Measurements from ENCODE around the gene ELOVL2.

Gene ELOVL2

GRCh38 chr6:10976571-10976970 is 67.5 kb downstream of the ELOVL2 start:
- no peaks in the 10 kb centered on the region for H3F3A ChIP-seq (ENCODE audit: low read depth)
- H3K27me3 ChIP-seq (ENCODE audit: insufficient read depth, low read length, poor library complexity, severe bottlenecking): no peaks in the 10 kb centered on the region
- no peak overlapping the region for H3K9ac ChIP-seq (ENCODE audit: low read depth, low read length, poor library complexity, severe bottlenecking)
- no peaks in the 10 kb centered on the region for H3K9me2 ChIP-seq (replicated peaks; ENCODE audit: low read depth, low read length)
- H2AFZ ChIP-seq (ENCODE audit: low read length): no peak overlapping the region
- no peaks in the 10 kb centered on the region for H3K9me3 ChIP-seq (ENCODE audit: insufficient read depth, low read depth, low read length)
- H4K20me1 ChIP-seq (ENCODE audit: insufficient read depth, low read length, poor library complexity, severe bottlenecking): no peaks in the 10 kb centered on the region
- H3K4me1 ChIP-seq (ENCODE audit: insufficient read depth, low read length, poor library complexity, severe bottlenecking): no peaks in the 10 kb centered on the region
- no peak overlapping the region for H3K4me3 ChIP-seq (ENCODE audit: low read length, poor library complexity, severe bottlenecking)
- H3K4me2 ChIP-seq (ENCODE audit: low read depth, low read length, poor library complexity, severe bottlenecking): no peak overlapping the region
- no peak for TF ChIP-seq EZH2phosphoT487 (IDR thresholded peaks at IDR 0.05; ENCODE audit: borderline replicate concordance)
- no peak for TF ChIP-seq CTCF (conservative IDR thresholded peaks at IDR 0.05; ENCODE audit: low read length)
- H3K36me3 ChIP-seq (ENCODE audit: insufficient read depth, low read length): no peaks in the 10 kb centered on the region
- no peaks in the 10 kb centered on the region for H3K79me2 ChIP-seq (ENCODE audit: insufficient read depth, low read length)

DNA sequence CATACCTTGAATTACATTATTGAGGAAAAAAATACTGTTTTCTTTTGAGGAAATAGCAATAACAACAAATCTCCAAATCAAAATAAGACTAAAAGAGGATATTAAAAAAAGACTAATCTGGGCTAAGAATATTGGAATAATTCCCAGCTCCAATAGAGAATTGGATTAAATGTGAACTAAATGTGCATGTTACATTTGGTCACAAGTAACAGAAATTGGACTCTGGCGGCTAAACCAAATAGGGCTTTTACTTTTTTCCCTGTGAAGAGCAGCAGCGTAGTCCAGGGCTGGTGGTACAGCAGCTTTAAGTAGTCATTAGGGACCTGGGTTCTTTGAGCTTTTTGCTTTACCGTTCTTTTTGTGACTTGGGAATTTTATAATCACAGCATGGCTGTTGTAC is 71.9 kb downstream of the ELOVL2 start:
- H2AFZ ChIP-seq (ENCODE audit: low read length): no peak overlapping the region
- no peak overlapping the region for H3K4me2 ChIP-seq (ENCODE audit: low read depth, low read length, poor library complexity, severe bottlenecking)
- H3K9me2 ChIP-seq (replicated peaks; ENCODE audit: low read depth, low read length): no peaks in the 10 kb centered on the region
- H3K4me1 ChIP-seq (ENCODE audit: insufficient read depth, low read length, poor library complexity, severe bottlenecking): no peaks in the 10 kb centered on the region
- H4K20me1 ChIP-seq (ENCODE audit: insufficient read depth, low read length, poor library complexity, severe bottlenecking): no peaks in the 10 kb centered on the region
- H3F3A ChIP-seq (ENCODE audit: low read depth): no peaks in the 10 kb centered on the region
- no peaks in the 10 kb centered on the region for H3K27me3 ChIP-seq (ENCODE audit: insufficient read depth, low read length, poor library complexity, severe bottlenecking)
- H3K36me3 ChIP-seq (ENCODE audit: insufficient read depth, low read length): no peaks in the 10 kb centered on the region
- no peak overlapping the region for H3K9ac ChIP-seq (ENCODE audit: low read depth, low read length, poor library complexity, severe bottlenecking)
- no peaks in the 10 kb centered on the region for H3K9me3 ChIP-seq (ENCODE audit: insufficient read depth, low read depth, low read length)
- H3K79me2 ChIP-seq (ENCODE audit: insufficient read depth, low read length): no peaks in the 10 kb centered on the region
- no peak overlapping the region for H3K4me3 ChIP-seq (ENCODE audit: low read length, poor library complexity, severe bottlenecking)
- TF ChIP-seq CTCF (conservative IDR thresholded peaks at IDR 0.05; ENCODE audit: low read length): no peak
- no peak for TF ChIP-seq EZH2phosphoT487 (IDR thresholded peaks at IDR 0.05; ENCODE audit: borderline replicate concordance)

- H3K9me3 ChIP-seq (ENCODE audit: insufficient read depth, low read depth, low read length): no peaks in the 10 kb centered on the region
- no peaks in the 10 kb centered on the region for H3K36me3 ChIP-seq (ENCODE audit: insufficient read depth, low read length)
- H3K79me2 ChIP-seq (ENCODE audit: insufficient read depth, low read length): no peaks in the 10 kb centered on the region
- H3K9me2 ChIP-seq (replicated peaks; ENCODE audit: low read depth, low read length): no peaks in the 10 kb centered on the region
- H2AFZ ChIP-seq (ENCODE audit: low read length): no peak overlapping the region
- H3K27me3 ChIP-seq (ENCODE audit: insufficient read depth, low read length, poor library complexity, severe bottlenecking): no peaks in the 10 kb centered on the region
- H3K4me3 ChIP-seq (ENCODE audit: low read length, poor library complexity, severe bottlenecking): no peak overlapping the region
- no peaks in the 10 kb centered on the region for H4K20me1 ChIP-seq (ENCODE audit: insufficient read depth, low read length, poor library complexity, severe bottlenecking)
- H3K9ac ChIP-seq (ENCODE audit: low read depth, low read length, poor library complexity, severe bottlenecking): no peak overlapping the region
- no peaks in the 10 kb centered on the region for H3F3A ChIP-seq (ENCODE audit: low read depth)
- no peak overlapping the region for H3K4me2 ChIP-seq (ENCODE audit: low read depth, low read length, poor library complexity, severe bottlenecking)
- no peaks in the 10 kb centered on the region for H3K4me1 ChIP-seq (ENCODE audit: insufficient read depth, low read length, poor library complexity, severe bottlenecking)
- no peak for TF ChIP-seq CTCF (conservative IDR thresholded peaks at IDR 0.05; ENCODE audit: low read length)
- TF ChIP-seq EZH2phosphoT487 (IDR thresholded peaks at IDR 0.05; ENCODE audit: borderline replicate concordance): no peak
Observed at GRCh38 chr6:10970731-10971130, 73.4 kb downstream of the ELOVL2 start.
